ENCODE measurements around the gene FGGY.

The FGGY gene

GRCh38 chr1:59539961-59540681 is 243.2 kb downstream of the FGGY start:
- no peak for TF ChIP-seq MAX (IDR thresholded peaks at IDR 0.05; ENCODE audit: low read depth, low read length)
- no peak for TF ChIP-seq MYC (IDR thresholded peaks at IDR 0.05; ENCODE audit: low read depth, low read length)
- no peak for TF ChIP-seq POLR2A (IDR thresholded peaks at IDR 0.05; ENCODE audit: extremely low read depth, insufficient read length)
- TF ChIP-seq CTCF (IDR thresholded peaks at IDR 0.05; ENCODE audit: low read depth, low read length) = no peak
- DNase-seq (ENCODE audit: low read depth) = no peak
- no peak overlapping the region for H3K4me3 ChIP-seq (ENCODE audit: low read depth, low read length)

- DNase-seq (ENCODE audit: low read depth) = no peak
- no peak for TF ChIP-seq CTCF (IDR thresholded peaks at IDR 0.05; ENCODE audit: low read depth, low read length)
- TF ChIP-seq POLR2A (IDR thresholded peaks at IDR 0.05; ENCODE audit: extremely low read depth, insufficient read length) = no peak
- no peak for TF ChIP-seq MAX (IDR thresholded peaks at IDR 0.05; ENCODE audit: low read depth, low read length)
- TF ChIP-seq MYC (IDR thresholded peaks at IDR 0.05; ENCODE audit: low read depth, low read length) = no peak
- no peak overlapping the region for H3K4me3 ChIP-seq (ENCODE audit: low read depth, low read length)
Measured at GRCh38 chr1:59541161-59541560, 244.3 kb downstream of the FGGY start.

DNA sequence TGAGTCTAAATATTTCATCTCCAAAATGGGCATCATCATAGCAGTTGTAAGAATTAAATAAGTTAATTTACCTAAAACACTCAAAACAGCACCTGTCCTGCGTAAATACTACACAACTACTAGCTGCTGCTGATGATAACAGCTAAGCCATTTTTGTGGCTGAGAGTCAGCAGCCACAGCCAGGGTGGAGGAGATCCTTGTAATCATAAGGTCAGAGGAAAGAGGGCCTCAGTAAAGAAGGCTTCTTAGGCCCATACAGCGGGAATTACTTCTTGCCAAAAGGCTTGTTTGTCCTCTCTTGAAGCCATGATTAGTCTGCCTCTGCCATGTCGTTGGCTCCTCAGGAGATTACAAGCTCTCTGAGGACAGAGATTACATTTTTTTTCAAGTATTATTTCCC is 245.0 kb downstream of the FGGY start:
- TF ChIP-seq MAX (IDR thresholded peaks at IDR 0.05; ENCODE audit: low read depth, low read length) (no peak), POLR2A (IDR thresholded peaks at IDR 0.05; ENCODE audit: extremely low read depth, insufficient read length) (no peak), CTCF (IDR thresholded peaks at IDR 0.05; ENCODE audit: low read depth, low read length) (no peak), MYC (IDR thresholded peaks at IDR 0.05; ENCODE audit: low read depth, low read length) (no peak)
- DNase-seq (ENCODE audit: low read depth) = no peak
- no peak overlapping the region for H3K4me3 ChIP-seq (ENCODE audit: low read depth, low read length)

DNA sequence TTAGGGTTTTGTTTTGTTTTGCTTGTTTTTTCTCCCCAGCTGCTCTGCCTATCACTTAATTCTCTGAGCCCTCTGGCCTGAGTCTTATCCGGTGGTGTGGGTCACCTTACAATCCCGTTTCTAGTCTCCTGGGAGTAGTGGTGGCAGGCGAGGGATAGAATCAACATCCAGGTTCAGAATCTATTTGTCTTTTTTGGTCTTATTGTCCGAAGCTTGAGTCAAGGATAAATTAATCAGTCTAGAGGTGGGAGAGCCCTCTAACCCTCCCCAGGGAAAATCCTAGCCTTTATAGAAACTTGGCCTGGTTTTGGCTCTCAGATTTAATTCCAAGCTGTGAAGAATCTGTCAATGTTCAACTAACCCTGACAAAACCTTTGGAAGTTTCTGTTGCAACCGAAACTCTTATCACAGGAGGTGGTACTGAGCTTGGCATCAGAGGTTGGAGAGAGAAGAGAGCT is 246.3 kb downstream of the FGGY start:
- no peak for DNase-seq (ENCODE audit: low read depth)
- H3K4me3 ChIP-seq (ENCODE audit: low read depth, low read length) = no peak overlapping the region
- no peak for TF ChIP-seq MAX (IDR thresholded peaks at IDR 0.05; ENCODE audit: low read depth, low read length)
- no peak for TF ChIP-seq POLR2A (IDR thresholded peaks at IDR 0.05; ENCODE audit: extremely low read depth, insufficient read length)
- TF ChIP-seq CTCF (IDR thresholded peaks at IDR 0.05; ENCODE audit: low read depth, low read length) = no peak
- TF ChIP-seq MYC (IDR thresholded peaks at IDR 0.05; ENCODE audit: low read depth, low read length) = no peak

DNA sequence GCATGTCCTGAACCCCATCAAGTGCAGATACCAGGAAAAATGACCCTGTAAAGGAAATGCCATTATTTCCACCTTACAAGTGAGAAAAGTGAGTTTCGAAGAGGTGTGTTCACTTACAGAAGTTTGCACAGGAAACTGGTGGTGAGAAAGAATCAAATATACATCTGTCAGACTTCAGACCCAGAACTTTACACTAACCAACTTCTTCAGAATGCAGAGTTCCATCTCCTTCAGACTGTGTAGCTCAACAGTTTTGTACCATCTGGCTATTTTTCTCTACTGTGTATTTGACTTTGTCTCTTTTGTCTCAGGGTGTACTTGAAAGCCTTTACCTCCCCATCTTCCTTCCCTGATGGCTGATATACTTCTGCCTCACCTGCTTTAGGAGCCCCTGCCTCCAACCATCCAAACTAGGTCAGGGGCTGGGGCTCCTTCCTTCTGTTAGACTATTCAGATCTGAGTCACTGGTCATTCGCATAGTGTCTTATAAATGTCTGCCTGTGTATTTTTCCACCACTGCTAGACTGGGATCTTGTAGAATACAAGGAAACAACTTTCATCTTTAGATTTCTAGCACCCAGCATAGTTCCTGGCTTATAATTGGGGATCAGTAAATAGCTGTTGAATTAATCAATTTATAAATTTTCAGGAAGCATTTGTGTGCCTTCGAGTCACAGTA is 247.9 kb downstream of the FGGY start:
- TF ChIP-seq CTCF (IDR thresholded peaks at IDR 0.05; ENCODE audit: low read depth, low read length) = no peak
- no peak for TF ChIP-seq POLR2A (IDR thresholded peaks at IDR 0.05; ENCODE audit: extremely low read depth, insufficient read length)
- TF ChIP-seq MYC (IDR thresholded peaks at IDR 0.05; ENCODE audit: low read depth, low read length) = no peak
- no peak for TF ChIP-seq MAX (IDR thresholded peaks at IDR 0.05; ENCODE audit: low read depth, low read length)
- H3K4me3 ChIP-seq (ENCODE audit: low read depth, low read length) = no peak overlapping the region
- DNase-seq (ENCODE audit: low read depth) = no peak
